Testis (tissue), 2 donors: ENCODE data around the gene HEY2.

Source experiments
- POLR2A ChIP-seq: fragments of 450-650 bp; IDR thresholded peaks from one replicate; pipeline ENCODE4 v1.6.1; 2017; ENCODE audit warnings: antibody characterized with exemption, mild to moderate bottlenecking, moderate library complexity
- TF ChIP-seq, protein P1 (sequence below), 3 experiments: fragments of 450-650 bp in 2 of 3; fragments of 200-600 bp in 1 of 3; sonication (generic) in 1 of 3; IDR thresholded peaks; one replicate each; pipeline ENCODE4 v1.5.1; 2016 to 2019; ENCODE audit warnings: antibody characterized with exemption in 3 of 3, mild to moderate bottlenecking in 2 of 3, moderate library complexity in 1 of 3

DNA sequence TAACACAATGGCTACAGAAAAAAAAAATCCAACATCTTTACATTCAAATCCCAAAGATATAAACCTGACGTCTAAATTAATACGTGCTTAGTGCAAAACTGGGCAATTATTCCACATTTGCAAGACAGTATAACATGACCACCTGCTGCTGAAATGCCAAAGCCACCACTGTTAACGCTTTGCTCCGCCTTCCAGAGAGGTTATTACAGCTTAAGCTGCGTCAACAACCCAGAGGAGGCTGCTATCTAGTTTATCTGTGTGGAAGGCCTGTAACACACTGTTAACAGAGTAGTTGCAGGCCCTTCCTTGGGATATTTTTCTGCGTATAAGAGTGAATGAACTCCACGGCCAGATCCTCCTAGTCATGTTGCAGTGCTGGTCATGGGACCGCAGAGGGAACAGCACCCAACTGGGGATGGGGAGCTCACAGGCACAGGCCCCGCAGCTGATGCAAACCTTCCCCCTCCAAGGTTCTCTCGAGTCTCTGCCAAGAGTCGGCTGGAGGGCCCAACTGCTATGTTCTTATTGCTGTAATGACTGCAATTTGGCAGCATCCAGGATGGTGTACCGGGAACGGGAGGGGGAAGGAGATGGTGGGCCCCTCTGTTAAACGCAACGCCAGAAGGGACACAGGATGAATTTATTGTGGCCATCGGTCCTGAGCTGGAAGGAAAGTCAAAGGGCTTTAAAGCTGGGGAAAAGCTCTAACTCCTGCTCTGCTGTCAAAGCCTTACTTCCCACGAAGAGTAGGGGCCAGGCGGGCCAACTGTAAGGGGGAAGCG lies 40.3 kb downstream of the HEY2 start:
- TF ChIP-seq, protein P1, sequence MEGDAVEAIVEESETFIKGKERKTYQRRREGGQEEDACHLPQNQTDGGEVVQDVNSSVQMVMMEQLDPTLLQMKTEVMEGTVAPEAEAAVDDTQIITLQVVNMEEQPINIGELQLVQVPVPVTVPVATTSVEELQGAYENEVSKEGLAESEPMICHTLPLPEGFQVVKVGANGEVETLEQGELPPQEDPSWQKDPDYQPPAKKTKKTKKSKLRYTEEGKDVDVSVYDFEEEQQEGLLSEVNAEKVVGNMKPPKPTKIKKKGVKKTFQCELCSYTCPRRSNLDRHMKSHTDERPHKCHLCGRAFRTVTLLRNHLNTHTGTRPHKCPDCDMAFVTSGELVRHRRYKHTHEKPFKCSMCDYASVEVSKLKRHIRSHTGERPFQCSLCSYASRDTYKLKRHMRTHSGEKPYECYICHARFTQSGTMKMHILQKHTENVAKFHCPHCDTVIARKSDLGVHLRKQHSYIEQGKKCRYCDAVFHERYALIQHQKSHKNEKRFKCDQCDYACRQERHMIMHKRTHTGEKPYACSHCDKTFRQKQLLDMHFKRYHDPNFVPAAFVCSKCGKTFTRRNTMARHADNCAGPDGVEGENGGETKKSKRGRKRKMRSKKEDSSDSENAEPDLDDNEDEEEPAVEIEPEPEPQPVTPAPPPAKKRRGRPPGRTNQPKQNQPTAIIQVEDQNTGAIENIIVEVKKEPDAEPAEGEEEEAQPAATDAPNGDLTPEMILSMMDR (IDR thresholded peaks at IDR 0.05), result no peak
- no peak for TF ChIP-seq POLR2A
